Glomerular visceral epithelial cell (primary cell): ENCODE results near the gene ANO9.
"Not testable (repeated sequence)": the region's sequence is repeated elsewhere in the genome, so short reads cannot be mapped to it uniquely, and the experiment has no call there.

Source experiments
- DNase-seq: peaks from one replicate; pipeline ENCODE4 v3.0.0-alpha.2; 2016; ENCODE audit errors: extremely low spot score

Gene ANO9

GRCh38 chr11:434999-435740 lies 6.6 kb downstream of the ANO9 start:
- DNase-seq = not testable (repeated sequence)

DNA sequence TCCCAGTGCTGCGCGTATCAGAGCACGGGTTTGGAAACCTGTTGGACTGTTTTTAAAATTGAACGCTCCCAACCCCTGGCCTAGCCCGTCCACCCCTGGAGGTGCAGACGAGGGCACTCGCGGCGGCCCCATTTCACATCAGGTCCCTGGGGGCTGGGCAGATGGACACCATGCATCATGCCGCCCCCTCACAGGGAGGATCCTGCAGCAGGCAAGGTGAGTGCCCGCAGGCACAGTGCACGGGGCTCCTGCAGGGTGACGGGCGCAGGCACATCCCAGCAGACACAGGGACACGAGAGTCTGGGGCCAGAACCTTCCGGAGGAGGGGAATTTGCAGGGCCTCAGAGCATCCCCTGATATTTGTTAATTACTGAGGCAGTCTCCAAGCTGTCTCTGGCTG lies 7.3 kb downstream of the ANO9 start:
- DNase-seq = no peak

GRCh38 chr11:433641-434040 lies 8.2 kb downstream of the ANO9 start:
- DNase-seq = no peak

DNA sequence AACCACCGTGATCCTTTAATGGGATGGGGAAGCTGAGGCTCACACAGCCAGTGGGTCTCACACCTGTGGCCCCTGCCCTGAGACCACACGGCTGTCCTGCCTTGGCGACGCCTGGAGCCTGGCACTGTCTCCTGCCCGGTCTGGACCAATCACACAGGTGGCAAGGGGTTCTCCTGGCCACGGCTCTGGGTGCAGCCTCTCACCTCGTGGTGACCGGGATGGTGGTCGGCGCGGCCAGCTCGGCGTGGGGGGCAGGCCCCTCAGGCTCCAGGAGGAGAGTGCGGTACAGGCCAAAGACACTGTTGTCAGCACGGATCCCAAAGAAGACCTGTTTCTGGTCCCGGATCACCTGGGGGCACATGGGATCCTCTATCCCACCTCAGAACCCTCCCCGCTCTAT lies 8.7 kb downstream of the ANO9 start:
- DNase-seq = no peak

DNA sequence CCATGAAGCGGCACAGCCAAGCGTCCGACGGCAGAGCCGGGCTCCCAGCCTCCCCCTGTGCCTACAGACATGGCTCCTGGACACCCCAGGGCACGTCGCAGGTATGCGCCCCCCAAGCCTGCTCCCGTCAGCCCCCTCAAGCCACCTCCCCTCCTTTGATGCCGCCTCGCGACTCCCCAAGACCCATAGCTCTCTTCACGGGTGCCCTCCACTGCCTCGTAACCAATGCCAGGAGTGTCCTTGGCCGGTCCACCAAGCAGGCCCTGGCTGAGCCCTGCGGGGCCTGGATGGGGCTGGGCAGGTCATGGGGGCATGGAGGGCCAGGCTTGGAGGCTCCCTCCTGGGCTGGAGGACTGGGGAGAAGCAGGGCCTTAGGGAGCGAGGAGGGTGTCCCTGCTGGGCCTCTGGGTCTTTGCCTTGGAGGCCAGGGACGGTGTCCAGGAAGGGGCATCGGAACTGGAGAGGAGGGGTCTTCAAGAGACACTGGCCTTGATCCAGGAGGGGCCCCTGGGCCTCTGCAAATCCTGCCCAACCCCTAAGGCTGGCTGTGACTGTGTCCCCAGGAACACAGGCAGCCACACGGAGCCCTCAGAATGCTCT lies 9.2 kb downstream of the ANO9 start:
- DNase-seq = no peak

- no peak for DNase-seq
These were observed 9.9 kb downstream of the ANO9 start for GRCh38 chr11:431921-432320.

- DNase-seq = no peak
These were observed 11.8 kb downstream of the ANO9 start for GRCh38 chr11:429931-430456.

DNA sequence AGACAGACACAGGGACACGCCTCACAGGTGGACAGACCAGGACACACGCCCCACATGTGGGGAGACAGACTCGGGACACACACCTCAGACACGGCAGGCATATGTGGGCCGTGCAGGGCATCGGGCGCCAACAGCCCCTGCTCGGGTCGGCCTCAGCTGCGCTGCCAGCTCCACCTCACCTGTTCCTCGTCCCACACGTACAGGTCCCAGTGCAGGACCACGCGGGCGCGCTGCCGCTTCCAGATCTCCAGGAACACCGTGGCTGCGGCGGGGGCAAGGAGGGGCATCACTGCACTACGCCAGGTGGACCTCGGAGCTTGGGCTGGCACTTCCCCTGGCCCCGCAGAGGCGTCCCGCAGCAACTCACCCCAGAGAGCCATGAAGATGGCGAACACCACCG lies 12.4 kb downstream of the ANO9 start:
- DNase-seq = no peak

DNA sequence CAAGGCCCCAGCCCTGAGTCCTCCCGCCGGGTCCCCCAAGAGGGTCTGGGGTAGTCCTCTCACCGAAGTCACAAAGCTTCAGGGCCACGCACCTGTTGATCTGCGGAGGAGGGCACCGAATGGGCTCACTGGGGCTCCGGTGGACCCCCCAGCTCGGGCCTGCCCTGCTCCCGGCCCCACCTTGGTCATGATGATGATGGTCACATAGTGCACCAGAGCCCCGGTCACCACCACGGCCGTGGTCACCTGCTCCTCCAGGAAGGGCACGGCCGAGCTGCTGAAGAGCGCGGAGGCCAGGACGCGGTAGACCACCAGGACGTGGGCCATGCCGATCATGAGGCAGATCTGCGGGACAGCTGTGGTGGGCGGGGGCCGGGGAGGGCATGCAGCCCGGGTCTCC lies 13.5 kb downstream of the ANO9 start:
- DNase-seq = no peak

- no peak for DNase-seq
These were observed 15.0 kb downstream of the ANO9 start for GRCh38 chr11:426851-427250.

DNA sequence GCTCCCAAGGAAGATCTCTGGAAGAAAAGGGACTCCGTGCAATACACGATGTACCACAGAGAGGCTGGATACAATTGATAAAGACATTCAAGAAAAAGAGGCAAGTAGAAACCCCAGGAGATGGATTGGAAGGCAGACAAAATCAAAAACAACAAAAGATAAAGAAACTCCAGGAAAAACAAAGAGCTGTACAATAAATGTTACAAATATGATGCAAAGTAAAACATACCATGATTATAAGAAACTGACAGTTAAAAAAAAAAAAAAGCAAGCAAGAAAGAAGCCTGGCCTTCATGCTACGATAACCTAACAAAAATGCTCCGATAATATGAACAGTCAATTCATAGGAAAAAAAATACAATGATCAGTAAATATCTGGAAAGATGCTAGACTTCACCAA lies 16.5 kb downstream of the ANO9 start:
- no peak for DNase-seq

DNA sequence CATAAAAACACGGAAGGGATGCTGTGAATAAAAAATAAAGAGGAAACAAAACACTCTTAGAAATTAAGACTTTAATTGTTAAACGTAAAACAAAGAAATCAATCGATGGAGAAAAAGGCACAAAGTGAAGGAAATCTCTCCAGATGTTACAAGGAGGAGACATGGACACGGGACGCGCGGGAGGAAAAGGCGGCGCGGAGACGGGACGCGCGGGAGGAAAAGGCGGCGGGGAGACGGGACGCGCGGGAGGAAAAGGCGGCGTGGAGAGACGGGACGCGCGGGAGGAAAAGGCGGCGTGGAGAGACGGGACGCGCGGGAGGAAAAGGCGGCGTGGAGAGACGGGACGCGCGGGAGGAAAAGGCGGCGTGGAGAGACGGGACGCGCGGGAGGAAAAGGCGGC lies 17.0 kb downstream of the ANO9 start:
- DNase-seq = not testable (repeated sequence)

DNA sequence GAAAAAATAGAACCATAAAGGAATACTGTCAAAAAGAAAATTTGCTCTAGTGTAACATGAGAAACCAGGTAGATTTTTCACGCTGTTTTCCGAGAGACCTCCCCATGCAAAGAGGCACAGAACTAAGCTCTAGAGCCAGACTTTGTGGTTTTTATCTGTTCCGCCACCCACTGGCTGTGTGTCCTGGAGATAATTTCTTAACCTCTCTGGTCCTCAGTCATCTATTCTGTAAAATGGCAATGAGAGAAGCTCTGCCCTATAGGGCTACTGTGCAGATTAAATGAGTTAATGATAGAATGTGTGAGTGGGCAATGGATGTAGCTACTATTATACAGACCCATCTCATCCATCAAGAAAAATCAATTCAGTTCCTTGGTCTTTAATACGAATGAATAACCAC lies 17.6 kb downstream of the ANO9 start:
- DNase-seq = no peak

- no peak for DNase-seq
These were observed 19.6 kb downstream of the ANO9 start for GRCh38 chr11:422249-422656.

DNA sequence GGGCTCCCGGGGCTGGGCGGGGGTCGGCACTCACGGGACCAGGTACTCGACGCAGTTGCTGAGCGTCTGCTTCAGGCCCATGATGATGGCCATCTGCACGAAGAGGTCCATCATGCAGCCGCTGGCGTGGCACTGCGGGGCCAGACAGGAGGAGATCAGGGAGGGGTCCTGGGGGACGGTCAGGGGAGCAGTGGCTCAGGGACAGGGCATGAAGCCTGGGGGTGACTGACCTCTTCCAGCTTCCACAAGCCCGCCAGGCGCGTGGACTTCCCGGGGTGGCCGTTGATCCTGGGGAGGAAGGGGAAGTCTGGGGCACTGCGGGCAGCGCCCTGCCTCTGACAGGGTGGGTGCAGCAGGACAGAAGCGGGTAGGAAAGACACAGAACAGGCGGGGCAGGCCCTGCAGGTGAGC lies 20.9 kb downstream of the ANO9 start:
- DNase-seq = no peak

GRCh38 chr11:420054-420910 lies 21.5 kb downstream of the ANO9 start:
- no peak for DNase-seq

- DNase-seq = no peak
These were observed 22.4 kb downstream of the ANO9 start for GRCh38 chr11:419248-420005.

GRCh38 chr11:418343-419247 lies 23.2 kb downstream of the ANO9 start:
- no peak for DNase-seq

GRCh38 chr11:417652-418342 lies 24.0 kb downstream of the ANO9 start:
- no peak for DNase-seq
